Measurements from ENCODE around the gene C12orf42.

DNA sequence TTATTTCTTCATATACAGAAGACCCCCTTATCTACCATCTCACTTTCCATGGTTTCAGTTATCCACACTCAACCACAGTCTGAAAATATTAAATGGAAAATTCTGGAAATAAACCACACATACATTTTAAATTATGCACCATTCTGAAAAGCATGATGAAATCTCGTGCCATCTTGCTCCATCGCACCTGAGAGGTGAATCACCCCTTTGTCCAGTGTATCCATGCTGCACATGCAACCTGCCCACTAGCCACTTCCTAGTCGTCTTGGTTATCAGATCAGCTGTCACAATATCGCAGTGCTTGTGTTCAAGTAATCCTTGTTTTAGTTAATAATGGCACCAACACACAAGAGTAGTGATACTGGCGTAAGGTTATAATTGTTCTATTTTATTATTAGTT lies 145.7 kb downstream of the C12orf42 start:
- TF ChIP-seq, protein P1, sequence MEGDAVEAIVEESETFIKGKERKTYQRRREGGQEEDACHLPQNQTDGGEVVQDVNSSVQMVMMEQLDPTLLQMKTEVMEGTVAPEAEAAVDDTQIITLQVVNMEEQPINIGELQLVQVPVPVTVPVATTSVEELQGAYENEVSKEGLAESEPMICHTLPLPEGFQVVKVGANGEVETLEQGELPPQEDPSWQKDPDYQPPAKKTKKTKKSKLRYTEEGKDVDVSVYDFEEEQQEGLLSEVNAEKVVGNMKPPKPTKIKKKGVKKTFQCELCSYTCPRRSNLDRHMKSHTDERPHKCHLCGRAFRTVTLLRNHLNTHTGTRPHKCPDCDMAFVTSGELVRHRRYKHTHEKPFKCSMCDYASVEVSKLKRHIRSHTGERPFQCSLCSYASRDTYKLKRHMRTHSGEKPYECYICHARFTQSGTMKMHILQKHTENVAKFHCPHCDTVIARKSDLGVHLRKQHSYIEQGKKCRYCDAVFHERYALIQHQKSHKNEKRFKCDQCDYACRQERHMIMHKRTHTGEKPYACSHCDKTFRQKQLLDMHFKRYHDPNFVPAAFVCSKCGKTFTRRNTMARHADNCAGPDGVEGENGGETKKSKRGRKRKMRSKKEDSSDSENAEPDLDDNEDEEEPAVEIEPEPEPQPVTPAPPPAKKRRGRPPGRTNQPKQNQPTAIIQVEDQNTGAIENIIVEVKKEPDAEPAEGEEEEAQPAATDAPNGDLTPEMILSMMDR (IDR thresholded peaks at IDR 0.05): no peak
- TF ChIP-seq POLR2A (IDR thresholded peaks at IDR 0.05): no peak

Measured in body of pancreas (tissue), 4 donors.